Vagina (tissue), 2 donors: ENCODE data around the gene NUFIP1. TPM values are rescaled to one million over a fixed set of nuclear protein-coding genes. Genes with fewer than 3 reads are reported as not detected.

ENCODE experiments used
- DNase-seq, 2 donors: peaks; one replicate each; pipeline ENCODE4 v3.0.0-alpha.2; 2017; ENCODE audit errors: extremely low spot score in 2 of 2
- H3K27ac ChIP-seq: fragments of 200-600 bp; sonication (generic); one replicate; pipeline ENCODE4 v1.5.1; 2019
- H3K27me3 ChIP-seq: fragments of 200-600 bp; sonication (generic); one replicate; pipeline ENCODE4 v1.5.1; 2019
- H3K36me3 ChIP-seq, 2 donors: fragments of 200-600 bp; sonication (generic); one replicate each; pipeline ENCODE4 v1.5.1; 2017 to 2019
- H3K4me1 ChIP-seq: fragments of 200-600 bp; sonication (generic); one replicate; pipeline ENCODE4 v1.5.1; 2019
- H3K4me3 ChIP-seq, 2 donors: fragments of 200-600 bp; sonication (generic); 1 replicate in 1 of 2; 2 replicates in 1 of 2; pipeline ENCODE4 v1.5.1; 2016 to 2019
- H3K9me3 ChIP-seq: fragments of 200-600 bp; sonication (generic); one replicate; pipeline ENCODE4 v1.5.1; 2019
- POLR2A ChIP-seq, 2 donors: fragments of 450-650 bp; IDR thresholded peaks; one replicate each; pipeline ENCODE4 v1.6.1; 2017; ENCODE audit warnings: antibody characterized with exemption in 2 of 2, mild to moderate bottlenecking in 2 of 2, moderate library complexity in 2 of 2
- POLR2AphosphoS5 ChIP-seq, 2 donors: sonication (generic); formaldehyde crosslinking; IDR thresholded peaks; one replicate each; pipeline ENCODE4 v1.9.0; 2017; ENCODE audit warnings: antibody characterized with exemption in 2 of 2, mild to moderate bottlenecking in 2 of 2, low read depth in 1 of 2; ENCODE audit not compliant: insufficient read depth in 1 of 2
- intact Hi-C: fragments of 100-400 bp; cut with DNase I; formaldehyde crosslinking; loops from one replicate; pipeline ENCODE4 v1.15.1; 2023
- total RNA-seq: library from RNA; depleted of rRNA; stranded (reverse); fragments of >200 nt; gene quantifications from one replicate; pipeline ENCODE4 v1.2.3, GENCODE V29; 2016
- TF ChIP-seq, protein P1 (sequence below), 3 experiments: fragments of 450-650 bp in 2 of 3; fragments of 200-600 bp in 1 of 3; sonication (generic) in 1 of 3; IDR thresholded peaks; one replicate each; pipeline ENCODE4 v1.5.1; 2017 to 2019; ENCODE audit warnings: antibody characterized with exemption in 3 of 3, mild to moderate bottlenecking in 2 of 3, moderate library complexity in 2 of 3

NUFIP1 gene
- total RNA-seq, 1 donor from 2014 or later, result 2.5 TPM

DNA sequence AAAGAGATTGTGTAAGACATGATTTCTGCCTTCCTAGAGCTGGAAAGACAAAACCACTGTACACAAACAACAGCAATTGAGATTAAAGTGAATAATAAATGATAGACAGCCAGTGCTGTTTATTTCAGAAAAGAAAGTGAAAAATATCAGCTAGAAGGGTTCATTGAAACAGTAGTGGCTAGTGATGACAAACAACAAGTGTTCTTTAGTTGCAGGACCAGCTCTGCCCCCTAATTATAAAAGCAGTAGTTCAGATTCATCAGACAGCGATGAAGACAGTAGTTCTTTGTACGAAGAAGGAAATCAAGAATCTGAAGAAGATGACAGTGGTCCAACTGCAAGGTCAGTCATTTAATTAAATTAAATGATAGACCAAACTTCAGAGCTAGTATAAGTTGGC, 14.8 kb upstream of the NUFIP1 start:
- TF ChIP-seq POLR2A (IDR thresholded peaks at IDR 0.05), result no peak
- no peak for TF ChIP-seq POLR2AphosphoS5 (IDR thresholded peaks at IDR 0.05; ENCODE audit: insufficient read depth in 1 of 2, low read depth in 1 of 2)
- TF ChIP-seq, protein P1, sequence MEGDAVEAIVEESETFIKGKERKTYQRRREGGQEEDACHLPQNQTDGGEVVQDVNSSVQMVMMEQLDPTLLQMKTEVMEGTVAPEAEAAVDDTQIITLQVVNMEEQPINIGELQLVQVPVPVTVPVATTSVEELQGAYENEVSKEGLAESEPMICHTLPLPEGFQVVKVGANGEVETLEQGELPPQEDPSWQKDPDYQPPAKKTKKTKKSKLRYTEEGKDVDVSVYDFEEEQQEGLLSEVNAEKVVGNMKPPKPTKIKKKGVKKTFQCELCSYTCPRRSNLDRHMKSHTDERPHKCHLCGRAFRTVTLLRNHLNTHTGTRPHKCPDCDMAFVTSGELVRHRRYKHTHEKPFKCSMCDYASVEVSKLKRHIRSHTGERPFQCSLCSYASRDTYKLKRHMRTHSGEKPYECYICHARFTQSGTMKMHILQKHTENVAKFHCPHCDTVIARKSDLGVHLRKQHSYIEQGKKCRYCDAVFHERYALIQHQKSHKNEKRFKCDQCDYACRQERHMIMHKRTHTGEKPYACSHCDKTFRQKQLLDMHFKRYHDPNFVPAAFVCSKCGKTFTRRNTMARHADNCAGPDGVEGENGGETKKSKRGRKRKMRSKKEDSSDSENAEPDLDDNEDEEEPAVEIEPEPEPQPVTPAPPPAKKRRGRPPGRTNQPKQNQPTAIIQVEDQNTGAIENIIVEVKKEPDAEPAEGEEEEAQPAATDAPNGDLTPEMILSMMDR (IDR thresholded peaks at IDR 0.05), result no peak
- no peak for DNase-seq
- no peaks in the 10 kb centered on the region for H3K4me1 ChIP-seq
- no peaks in the 10 kb centered on the region for H3K9me3 ChIP-seq
- peaks cover 0 to 19% of the 10 kb centered on the region in 2 donors for H3K36me3 ChIP-seq
- no peak overlapping the region for H3K4me3 ChIP-seq
- no peaks in the 10 kb centered on the region for H3K27me3 ChIP-seq
- intact Hi-C loops, result no loop called here
- H3K27ac ChIP-seq, result no peak overlapping the region

DNA sequence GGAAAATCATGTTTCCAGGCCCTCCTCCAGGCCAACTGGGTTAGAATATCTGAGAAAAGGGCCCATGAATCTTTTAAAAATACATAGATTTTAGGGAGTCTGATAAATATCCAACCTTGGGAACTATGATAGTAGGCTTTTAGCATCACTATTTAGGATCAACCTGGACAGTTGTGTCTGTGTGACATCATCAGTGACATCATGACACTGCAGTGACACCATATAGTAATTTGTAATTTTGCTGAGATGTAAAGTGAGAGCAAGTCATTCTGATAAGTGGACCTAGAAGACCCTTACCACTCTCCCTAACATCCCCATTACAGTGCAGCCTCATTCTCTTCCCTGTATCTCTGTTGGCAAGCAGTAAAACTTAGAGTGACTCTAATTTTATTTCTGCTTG, 14.1 kb upstream of the NUFIP1 start:
- no peak for DNase-seq
- H3K27me3 ChIP-seq, result no peaks in the 10 kb centered on the region
- H3K4me1 ChIP-seq, result no peaks in the 10 kb centered on the region
- H3K4me3 ChIP-seq, result no peak overlapping the region
- intact Hi-C loops, result no loop called here
- H3K36me3 ChIP-seq, result peaks cover 0 to 13% of the 10 kb centered on the region in 2 donors
- TF ChIP-seq, protein P1 (IDR thresholded peaks at IDR 0.05), result no peak
- TF ChIP-seq POLR2AphosphoS5 (IDR thresholded peaks at IDR 0.05; ENCODE audit: insufficient read depth in 1 of 2, low read depth in 1 of 2) (no peak), POLR2A (IDR thresholded peaks at IDR 0.05) (no peak)
- H3K27ac ChIP-seq, result no peak overlapping the region
- no peaks in the 10 kb centered on the region for H3K9me3 ChIP-seq

DNA sequence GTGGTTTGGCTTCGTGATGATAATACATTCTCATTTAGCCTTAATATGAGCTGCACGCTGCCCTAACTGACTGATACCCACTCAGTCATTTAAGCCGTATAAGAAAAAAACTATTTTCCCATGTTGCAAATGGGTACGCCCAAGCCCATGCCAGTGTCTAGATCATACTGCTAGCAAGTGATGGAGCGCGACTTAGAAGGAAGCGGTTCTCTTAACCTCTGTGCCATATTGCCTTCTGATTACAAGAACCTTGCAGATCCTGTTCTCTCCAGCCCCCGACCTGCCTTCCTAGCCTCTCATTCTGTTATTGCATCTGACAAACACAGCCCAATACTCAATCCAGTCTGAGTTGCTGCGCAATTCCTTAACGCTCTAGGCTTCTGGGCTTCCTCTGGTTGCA, 670 bp upstream of the NUFIP1 start:
- peaks cover 46% of the 10 kb centered on the region for H3K4me1 ChIP-seq
- TF ChIP-seq POLR2A (IDR thresholded peaks at IDR 0.05) (no peak), POLR2AphosphoS5 (IDR thresholded peaks at IDR 0.05; ENCODE audit: insufficient read depth in 1 of 2, low read depth in 1 of 2) (no peak)
- TF ChIP-seq, protein P1 (IDR thresholded peaks at IDR 0.05), result no peak
- no peaks in the 10 kb centered on the region for H3K9me3 ChIP-seq
- H3K27ac ChIP-seq, result peak overlapping the region; percentile 79
- no peaks in the 10 kb centered on the region for H3K36me3 ChIP-seq
- no peaks in the 10 kb centered on the region for H3K27me3 ChIP-seq
- DNase-seq, result no peak
- peak overlapping the region; percentile 92 for H3K4me3 ChIP-seq
- intact Hi-C loops, result loop anchor here (10.0 kb wide), 1 partner anchor 1095 kb away; no protein-coding TSS in a partner anchor

DNA sequence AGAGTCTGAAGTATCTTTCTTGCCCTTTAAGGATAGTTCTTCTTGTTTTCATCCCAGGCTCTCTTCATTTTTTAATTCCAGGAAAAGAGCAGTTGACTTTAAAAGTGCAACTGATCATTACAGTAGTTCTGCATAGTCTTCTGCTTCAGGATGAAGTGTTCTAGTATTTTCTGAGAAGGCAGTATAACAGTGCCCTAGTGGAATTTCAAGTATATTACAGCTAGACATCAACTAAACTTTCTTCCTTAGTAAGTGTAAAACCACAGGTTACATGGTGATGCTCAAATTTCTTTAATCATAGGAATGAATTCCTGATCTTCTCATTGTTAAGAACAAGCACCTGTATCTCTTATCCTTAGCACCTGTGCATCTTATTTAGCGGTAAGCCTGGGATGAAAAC, 10.9 kb downstream of the NUFIP1 start:
- Histone ChIP-seq H3K4me3 (no peak overlapping the region), H3K4me1 (no peaks in the 10 kb centered on the region), H3K36me3 (peaks cover 0 to 33% of the 10 kb centered on the region in 2 donors), H3K27ac (no peak overlapping the region), H3K27me3 (no peaks in the 10 kb centered on the region), H3K9me3 (no peaks in the 10 kb centered on the region)
- DNase-seq, result no peak
- intact Hi-C loops, result no loop called here
- TF ChIP-seq POLR2AphosphoS5 (IDR thresholded peaks at IDR 0.05; ENCODE audit: insufficient read depth in 1 of 2, low read depth in 1 of 2) (no peak), POLR2A (IDR thresholded peaks at IDR 0.05) (no peak)
- TF ChIP-seq, protein P1 (IDR thresholded peaks at IDR 0.05), result no peak

DNA sequence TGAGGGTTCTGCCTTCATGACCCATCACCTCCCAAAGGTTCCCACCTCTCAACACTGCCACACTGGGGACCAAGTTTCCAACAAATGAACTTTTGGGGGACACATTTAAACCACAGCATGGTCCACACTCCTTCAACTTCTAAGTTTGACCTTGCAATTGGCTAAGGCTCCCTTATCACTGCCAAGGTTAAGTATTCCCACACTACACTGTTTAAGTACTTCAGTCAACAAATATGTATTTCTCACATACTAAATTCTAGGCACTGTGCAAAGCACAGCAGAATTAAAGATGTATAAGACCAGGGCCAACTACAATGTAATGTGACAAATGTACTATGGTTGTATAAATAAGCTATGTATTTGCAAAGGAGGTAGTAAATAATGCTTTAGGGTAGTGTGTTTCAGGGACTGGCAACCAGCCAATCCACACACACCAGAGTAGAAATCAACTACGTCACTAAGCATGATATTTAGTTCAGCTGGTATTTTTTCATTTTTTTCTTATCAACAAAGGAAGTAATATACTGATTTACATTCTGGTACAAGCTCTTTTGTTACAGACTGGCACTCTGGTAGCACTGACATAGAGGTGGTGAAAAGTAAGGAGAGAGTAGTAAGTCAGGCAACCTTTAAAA, 12.2 kb downstream of the NUFIP1 start:
- no peaks in the 10 kb centered on the region for H3K4me1 ChIP-seq
- no peak overlapping the region for H3K4me3 ChIP-seq
- peaks cover 0 to 33% of the 10 kb centered on the region in 2 donors for H3K36me3 ChIP-seq
- TF ChIP-seq POLR2A (IDR thresholded peaks at IDR 0.05), result no peak
- TF ChIP-seq, protein P1 (IDR thresholded peaks at IDR 0.05), result no peak
- no peak for TF ChIP-seq POLR2AphosphoS5 (IDR thresholded peaks at IDR 0.05; ENCODE audit: insufficient read depth in 1 of 2, low read depth in 1 of 2)
- intact Hi-C loops, result no loop called here
- no peak overlapping the region for H3K27ac ChIP-seq
- no peaks in the 10 kb centered on the region for H3K27me3 ChIP-seq
- DNase-seq, result no peak
- H3K9me3 ChIP-seq, result no peaks in the 10 kb centered on the region
